ENCODE measurements around the gene AGAP1. TPM values are rescaled to one million over a fixed set of nuclear protein-coding genes. Genes with fewer than 3 reads are reported as not detected.

AGAP1 gene
- polyA plus RNA-seq, 4 donors, result 9.8 to 19.2 (median 15.5) TPM

- peaks cover 4 to 5% (median 4%) of the 10 kb centered on the region in 3 donors for H3K4me1 ChIP-seq (ENCODE audit: control insufficient read depth in 3 of 3, insufficient read depth in 2 of 3, low read depth in 1 of 3, low read length in 2 of 3)
- 30 to 66% (median 39%) methylated on average over 11 of the region's 11 CpGs for WGBS, 3 donors
- H3K27ac ChIP-seq (ENCODE audit: low read depth in 1 of 3, low read length in 2 of 3), result no peak overlapping the region
- FAIRE-seq, result no peak
- H3K9me3 ChIP-seq (ENCODE audit: control insufficient read depth in 2 of 2, insufficient read depth in 1 of 2, low read depth in 1 of 2, low read length in 1 of 2), result no peaks in the 10 kb centered on the region
- H3K4me3 ChIP-seq (ENCODE audit: low read depth in 1 of 3, low read length in 3 of 3), result no peak overlapping the region
- H3K27me3 ChIP-seq (ENCODE audit: control insufficient read depth in 3 of 3, insufficient read depth in 3 of 3, low read length in 3 of 3), result no peaks in the 10 kb centered on the region
- peaks cover 0 to 13% (median 0%) of the 10 kb centered on the region in 3 donors for H3K36me3 ChIP-seq (ENCODE audit: control insufficient read depth in 3 of 3, insufficient read depth in 2 of 3, low read depth in 1 of 3, low read length in 3 of 3)
- DNase-seq, result no peak
Observed at GRCh38 chr2:235562065-235562747, 68.4 kb downstream of the AGAP1 start.

GRCh38 chr2:235563056-235563910 is 69.4 kb downstream of the AGAP1 start:
- Histone ChIP-seq H3K4me1 (ENCODE audit: control insufficient read depth in 3 of 3, insufficient read depth in 2 of 3, low read depth in 1 of 3, low read length in 2 of 3) (peaks cover 4 to 5% (median 4%) of the 10 kb centered on the region in 3 donors), H3K27me3 (ENCODE audit: control insufficient read depth in 3 of 3, insufficient read depth in 3 of 3, low read length in 3 of 3) (no peaks in the 10 kb centered on the region), H3K9me3 (ENCODE audit: control insufficient read depth in 2 of 2, insufficient read depth in 1 of 2, low read depth in 1 of 2, low read length in 1 of 2) (peaks cover 0 to 1% of the 10 kb centered on the region in 2 donors), H3K36me3 (ENCODE audit: control insufficient read depth in 3 of 3, insufficient read depth in 2 of 3, low read depth in 1 of 3, low read length in 3 of 3) (peaks cover 0 to 19% (median 0%) of the 10 kb centered on the region in 3 donors), H3K27ac (ENCODE audit: low read depth in 1 of 3, low read length in 2 of 3) (no peak overlapping the region), H3K4me3 (ENCODE audit: low read depth in 1 of 3, low read length in 3 of 3) (no peak overlapping the region)
- no peak for FAIRE-seq
- WGBS, 3 donors, result 51 to 58% (median 54%) methylated on average over 13 of the region's 13 CpGs
- peak in 1 of 2 donors; percentile 17 for DNase-seq

- H3K4me1 ChIP-seq (ENCODE audit: control insufficient read depth in 3 of 3, insufficient read depth in 2 of 3, low read depth in 1 of 3, low read length in 2 of 3), result peaks cover 4 to 5% (median 4%) of the 10 kb centered on the region in 3 donors
- H3K27ac ChIP-seq (ENCODE audit: low read depth in 1 of 3, low read length in 2 of 3), result no peak overlapping the region
- H3K27me3 ChIP-seq (ENCODE audit: control insufficient read depth in 3 of 3, insufficient read depth in 3 of 3, low read length in 3 of 3), result no peaks in the 10 kb centered on the region
- peaks cover 0 to 9% of the 10 kb centered on the region in 2 donors for H3K9me3 ChIP-seq (ENCODE audit: control insufficient read depth in 2 of 2, insufficient read depth in 1 of 2, low read depth in 1 of 2, low read length in 1 of 2)
- FAIRE-seq, result no peak
- no peak overlapping the region for H3K4me3 ChIP-seq (ENCODE audit: low read depth in 1 of 3, low read length in 3 of 3)
- DNase-seq, result no peak
- peaks cover 0 to 25% (median 0%) of the 10 kb centered on the region in 3 donors for H3K36me3 ChIP-seq (ENCODE audit: control insufficient read depth in 3 of 3, insufficient read depth in 2 of 3, low read depth in 1 of 3, low read length in 3 of 3)
- 69 to 72% (median 71%) methylated on average over 6 of the region's 6 CpGs for WGBS, 3 donors
Observed at GRCh38 chr2:235564066-235564465, 70.2 kb downstream of the AGAP1 start.

- Histone ChIP-seq H3K27me3 (ENCODE audit: control insufficient read depth in 3 of 3, insufficient read depth in 3 of 3, low read length in 3 of 3) (no peaks in the 10 kb centered on the region), H3K9me3 (ENCODE audit: control insufficient read depth in 2 of 2, insufficient read depth in 1 of 2, low read depth in 1 of 2, low read length in 1 of 2) (peaks cover 0 to 9% of the 10 kb centered on the region in 2 donors), H3K27ac (ENCODE audit: low read depth in 1 of 3, low read length in 2 of 3) (no peak overlapping the region), H3K36me3 (ENCODE audit: control insufficient read depth in 3 of 3, insufficient read depth in 2 of 3, low read depth in 1 of 3, low read length in 3 of 3) (peaks cover 0 to 26% (median 0%) of the 10 kb centered on the region in 3 donors), H3K4me3 (ENCODE audit: low read depth in 1 of 3, low read length in 3 of 3) (no peak overlapping the region), H3K4me1 (ENCODE audit: control insufficient read depth in 3 of 3, insufficient read depth in 2 of 3, low read depth in 1 of 3, low read length in 2 of 3) (peaks cover 4 to 7% (median 5%) of the 10 kb centered on the region in 3 donors)
- FAIRE-seq (no peak), DNase-seq (no peak)
- WGBS, 3 donors, result 71 to 80% (median 73%) methylated on average over 6 of the region's 6 CpGs
Observed at GRCh38 chr2:235564884-235565530, 71.2 kb downstream of the AGAP1 start.

GRCh38 chr2:235566415-235566814 is 72.6 kb downstream of the AGAP1 start:
- Histone ChIP-seq H3K36me3 (ENCODE audit: control insufficient read depth in 3 of 3, insufficient read depth in 2 of 3, low read depth in 1 of 3, low read length in 3 of 3) (peaks cover 0 to 26% (median 0%) of the 10 kb centered on the region in 3 donors), H3K9me3 (ENCODE audit: control insufficient read depth in 2 of 2, insufficient read depth in 1 of 2, low read depth in 1 of 2, low read length in 1 of 2) (peaks cover 0 to 9% of the 10 kb centered on the region in 2 donors), H3K27me3 (ENCODE audit: control insufficient read depth in 3 of 3, insufficient read depth in 3 of 3, low read length in 3 of 3) (no peaks in the 10 kb centered on the region), H3K4me1 (ENCODE audit: control insufficient read depth in 3 of 3, insufficient read depth in 2 of 3, low read depth in 1 of 3, low read length in 2 of 3) (peaks cover 0 to 6% (median 1%) of the 10 kb centered on the region in 3 donors), H3K27ac (ENCODE audit: low read depth in 1 of 3, low read length in 2 of 3) (no peak overlapping the region), H3K4me3 (ENCODE audit: low read depth in 1 of 3, low read length in 3 of 3) (no peak overlapping the region)
- 59 to 76% (median 68%) methylated on average over 11 of the region's 11 CpGs for WGBS, 3 donors
- DNase-seq, result no peak
- FAIRE-seq, result no peak

- no peak overlapping the region for H3K4me3 ChIP-seq (ENCODE audit: low read depth in 1 of 3, low read length in 3 of 3)
- no peak for FAIRE-seq
- no peak for DNase-seq
- 84 to 89% (median 84%) methylated on average over 10 of the region's 10 CpGs for WGBS, 3 donors
- H3K27me3 ChIP-seq (ENCODE audit: control insufficient read depth in 3 of 3, insufficient read depth in 3 of 3, low read length in 3 of 3), result no peaks in the 10 kb centered on the region
- H3K9me3 ChIP-seq (ENCODE audit: control insufficient read depth in 2 of 2, insufficient read depth in 1 of 2, low read depth in 1 of 2, low read length in 1 of 2), result peaks cover 0 to 9% of the 10 kb centered on the region in 2 donors
- H3K4me1 ChIP-seq (ENCODE audit: control insufficient read depth in 3 of 3, insufficient read depth in 2 of 3, low read depth in 1 of 3, low read length in 2 of 3), result peaks cover 0 to 3% (median 1%) of the 10 kb centered on the region in 3 donors
- H3K36me3 ChIP-seq (ENCODE audit: control insufficient read depth in 3 of 3, insufficient read depth in 2 of 3, low read depth in 1 of 3, low read length in 3 of 3), result peaks cover 0 to 26% (median 0%) of the 10 kb centered on the region in 3 donors
- H3K27ac ChIP-seq (ENCODE audit: low read depth in 1 of 3, low read length in 2 of 3), result no peak overlapping the region
Observed at GRCh38 chr2:235566931-235567495, 73.2 kb downstream of the AGAP1 start.

GRCh38 chr2:235567842-235568241 is 74.0 kb downstream of the AGAP1 start:
- Histone ChIP-seq H3K4me1 (ENCODE audit: control insufficient read depth in 3 of 3, insufficient read depth in 2 of 3, low read depth in 1 of 3, low read length in 2 of 3) (peaks cover 0 to 3% (median 0%) of the 10 kb centered on the region in 3 donors), H3K27me3 (ENCODE audit: control insufficient read depth in 3 of 3, insufficient read depth in 3 of 3, low read length in 3 of 3) (no peaks in the 10 kb centered on the region), H3K9me3 (ENCODE audit: control insufficient read depth in 2 of 2, insufficient read depth in 1 of 2, low read depth in 1 of 2, low read length in 1 of 2) (peaks cover 0 to 9% of the 10 kb centered on the region in 2 donors), H3K4me3 (ENCODE audit: low read depth in 1 of 3, low read length in 3 of 3) (no peak overlapping the region), H3K27ac (ENCODE audit: low read depth in 1 of 3, low read length in 2 of 3) (no peak overlapping the region), H3K36me3 (ENCODE audit: control insufficient read depth in 3 of 3, insufficient read depth in 2 of 3, low read depth in 1 of 3, low read length in 3 of 3) (peaks cover 0 to 26% (median 0%) of the 10 kb centered on the region in 3 donors)
- WGBS, 3 donors, result 87 to 92% (median 88%) methylated on average over 5 of the region's 5 CpGs
- FAIRE-seq (no peak), DNase-seq (no peak)

GRCh38 chr2:235568431-235568830 is 74.6 kb downstream of the AGAP1 start:
- DNase-seq (no peak), FAIRE-seq (no peak)
- 77 to 84% (median 79%) methylated on average over 9 of the region's 9 CpGs for WGBS, 3 donors
- Histone ChIP-seq H3K4me1 (ENCODE audit: control insufficient read depth in 3 of 3, insufficient read depth in 2 of 3, low read depth in 1 of 3, low read length in 2 of 3) (peaks cover 0 to 3% (median 0%) of the 10 kb centered on the region in 3 donors), H3K27me3 (ENCODE audit: control insufficient read depth in 3 of 3, insufficient read depth in 3 of 3, low read length in 3 of 3) (no peaks in the 10 kb centered on the region), H3K9me3 (ENCODE audit: control insufficient read depth in 2 of 2, insufficient read depth in 1 of 2, low read depth in 1 of 2, low read length in 1 of 2) (peaks cover 0 to 9% of the 10 kb centered on the region in 2 donors), H3K27ac (ENCODE audit: low read depth in 1 of 3, low read length in 2 of 3) (no peak overlapping the region), H3K36me3 (ENCODE audit: control insufficient read depth in 3 of 3, insufficient read depth in 2 of 3, low read depth in 1 of 3, low read length in 3 of 3) (peaks cover 0 to 26% (median 0%) of the 10 kb centered on the region in 3 donors), H3K4me3 (ENCODE audit: low read depth in 1 of 3, low read length in 3 of 3) (no peak overlapping the region)
